GM18861 (cell line): ENCODE measurements around the gene PLXNB1.
"Not testable (repeated sequence)": the region's sequence is repeated elsewhere in the genome, so short reads cannot be mapped to it uniquely, and the experiment has no call there.

Experiments
- ATAC-seq: cut with Tn5 transposase; IDR thresholded peaks from one replicate; pipeline ENCODE4 v1.9.1; 2021; ENCODE audit not compliant: unreplicated experiment

Gene PLXNB1, protein sequence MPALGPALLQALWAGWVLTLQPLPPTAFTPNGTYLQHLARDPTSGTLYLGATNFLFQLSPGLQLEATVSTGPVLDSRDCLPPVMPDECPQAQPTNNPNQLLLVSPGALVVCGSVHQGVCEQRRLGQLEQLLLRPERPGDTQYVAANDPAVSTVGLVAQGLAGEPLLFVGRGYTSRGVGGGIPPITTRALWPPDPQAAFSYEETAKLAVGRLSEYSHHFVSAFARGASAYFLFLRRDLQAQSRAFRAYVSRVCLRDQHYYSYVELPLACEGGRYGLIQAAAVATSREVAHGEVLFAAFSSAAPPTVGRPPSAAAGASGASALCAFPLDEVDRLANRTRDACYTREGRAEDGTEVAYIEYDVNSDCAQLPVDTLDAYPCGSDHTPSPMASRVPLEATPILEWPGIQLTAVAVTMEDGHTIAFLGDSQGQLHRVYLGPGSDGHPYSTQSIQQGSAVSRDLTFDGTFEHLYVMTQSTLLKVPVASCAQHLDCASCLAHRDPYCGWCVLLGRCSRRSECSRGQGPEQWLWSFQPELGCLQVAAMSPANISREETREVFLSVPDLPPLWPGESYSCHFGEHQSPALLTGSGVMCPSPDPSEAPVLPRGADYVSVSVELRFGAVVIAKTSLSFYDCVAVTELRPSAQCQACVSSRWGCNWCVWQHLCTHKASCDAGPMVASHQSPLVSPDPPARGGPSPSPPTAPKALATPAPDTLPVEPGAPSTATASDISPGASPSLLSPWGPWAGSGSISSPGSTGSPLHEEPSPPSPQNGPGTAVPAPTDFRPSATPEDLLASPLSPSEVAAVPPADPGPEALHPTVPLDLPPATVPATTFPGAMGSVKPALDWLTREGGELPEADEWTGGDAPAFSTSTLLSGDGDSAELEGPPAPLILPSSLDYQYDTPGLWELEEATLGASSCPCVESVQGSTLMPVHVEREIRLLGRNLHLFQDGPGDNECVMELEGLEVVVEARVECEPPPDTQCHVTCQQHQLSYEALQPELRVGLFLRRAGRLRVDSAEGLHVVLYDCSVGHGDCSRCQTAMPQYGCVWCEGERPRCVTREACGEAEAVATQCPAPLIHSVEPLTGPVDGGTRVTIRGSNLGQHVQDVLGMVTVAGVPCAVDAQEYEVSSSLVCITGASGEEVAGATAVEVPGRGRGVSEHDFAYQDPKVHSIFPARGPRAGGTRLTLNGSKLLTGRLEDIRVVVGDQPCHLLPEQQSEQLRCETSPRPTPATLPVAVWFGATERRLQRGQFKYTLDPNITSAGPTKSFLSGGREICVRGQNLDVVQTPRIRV (N-terminal part only)

DNA sequence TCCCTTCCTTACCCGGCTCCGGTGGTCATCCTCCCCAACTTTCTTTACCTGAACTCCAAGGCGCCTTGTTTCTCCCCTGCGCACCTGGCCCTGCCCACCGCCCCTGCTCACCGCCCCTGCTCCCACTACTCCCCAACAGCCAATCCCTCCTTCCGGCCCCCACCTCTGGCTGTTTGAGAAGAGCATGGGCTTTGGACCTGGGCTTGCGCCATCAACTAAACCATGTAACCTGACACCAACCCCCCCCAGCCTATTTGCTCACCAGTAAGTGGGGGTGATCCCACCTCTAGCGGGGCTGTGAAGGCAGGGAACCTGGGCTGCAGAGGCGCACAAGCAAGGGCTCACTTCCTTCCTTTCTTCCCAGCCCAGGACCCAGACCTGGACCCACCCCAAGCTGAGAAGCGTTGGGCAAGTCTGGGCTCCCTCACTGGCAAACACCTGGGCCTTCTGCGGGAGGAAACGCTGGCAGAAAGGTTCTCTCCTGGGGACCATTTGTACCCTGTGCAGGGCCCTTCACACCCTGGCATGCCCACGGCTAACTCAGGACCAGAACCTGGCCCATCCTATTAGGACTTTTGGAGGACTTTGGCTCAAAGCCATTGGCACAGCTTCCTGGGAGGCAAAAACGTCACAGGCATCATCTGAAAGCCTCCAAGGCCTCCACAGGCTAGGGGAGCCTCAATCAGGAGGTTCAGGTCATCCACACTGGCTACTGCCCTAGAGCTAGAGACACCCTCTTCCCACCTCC is at the start of gene PLXNB1:
Gene PLXNB1, minus strand, starts transcription at position 127 of the 748 bp plus-strand sequence. CDS start 5,475 bp downstream, outside the sequence.
- ATAC-seq = no peak

- no peak for ATAC-seq
Observed at GRCh38 chr3:48478626-48479555, 49.0 kb upstream of the PLXNB1 start.

- ATAC-seq = no peak
Observed at GRCh38 chr3:48477959-48478520, 48.2 kb upstream of the PLXNB1 start.

DNA sequence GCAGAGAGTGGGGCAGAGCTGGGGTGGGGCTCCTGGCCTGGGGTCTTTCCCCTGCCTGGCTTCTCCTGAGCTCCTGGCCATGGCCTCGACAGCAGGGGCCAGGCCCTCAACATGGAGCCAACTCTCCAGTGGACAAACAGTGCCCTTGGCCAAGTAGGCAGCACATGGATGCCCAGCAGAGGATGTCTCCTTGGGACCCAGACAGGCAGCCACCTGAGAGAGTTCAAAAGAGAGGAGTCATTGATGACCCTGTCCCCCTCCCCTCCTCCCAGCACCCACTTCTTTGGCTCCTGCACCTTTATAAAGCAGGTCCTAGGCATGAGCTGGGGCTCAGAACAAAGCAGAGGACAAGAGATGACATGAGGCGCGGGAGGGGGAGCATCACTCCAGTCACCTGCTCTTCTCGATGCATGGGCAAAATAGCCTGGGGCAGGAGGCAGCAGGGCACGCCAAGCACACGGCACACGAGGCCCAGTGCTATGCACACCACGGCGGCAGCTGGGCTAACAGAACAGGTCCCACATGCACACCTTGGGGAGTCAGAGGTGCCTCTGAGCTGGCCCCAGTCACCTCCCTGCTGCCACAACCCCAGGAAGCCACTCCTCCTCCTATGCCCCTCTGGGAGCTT is 46.7 kb upstream of the PLXNB1 start:
- no peak for ATAC-seq

- no peak for ATAC-seq
Observed at GRCh38 chr3:48475188-48475587, 45.3 kb upstream of the PLXNB1 start.

DNA sequence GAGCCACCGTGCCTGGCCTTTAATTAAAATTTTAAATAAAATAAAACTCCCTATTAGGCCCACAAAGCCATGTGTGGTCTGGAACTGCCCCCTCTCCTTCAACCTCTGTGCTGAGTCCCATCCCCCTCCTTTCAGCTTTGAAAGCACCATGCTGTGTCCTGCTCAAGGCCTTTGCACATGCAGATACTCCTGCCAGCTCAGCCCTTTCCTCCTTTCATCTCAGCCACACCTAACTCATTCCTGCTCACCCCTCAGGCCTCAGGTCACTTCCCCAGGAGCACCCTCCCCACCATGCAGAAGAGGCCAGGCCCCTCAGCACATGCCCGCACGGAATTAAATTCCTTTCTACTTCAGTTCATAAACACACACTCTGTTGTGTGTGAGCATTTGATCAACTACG is 44.7 kb upstream of the PLXNB1 start:
- ATAC-seq = no peak

DNA sequence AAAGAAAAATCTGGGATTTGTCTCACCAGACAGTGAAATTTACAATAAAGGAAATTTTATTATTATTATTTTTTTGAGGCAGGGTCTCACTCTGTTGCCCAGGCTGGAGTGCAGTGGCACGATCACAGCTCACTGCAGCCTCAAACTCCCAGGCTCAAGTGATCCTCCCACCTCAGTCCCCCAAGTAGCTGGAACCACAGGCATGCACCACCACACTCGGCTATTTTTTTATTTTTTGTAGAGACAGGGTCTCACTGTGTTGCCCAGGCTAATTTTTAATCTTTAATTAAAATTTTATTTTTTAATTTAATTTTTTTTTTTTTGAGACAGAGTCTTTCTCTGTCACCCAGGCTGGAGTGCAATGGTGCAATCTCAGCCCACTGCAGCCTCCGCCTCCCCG is 44.1 kb upstream of the PLXNB1 start:
- not testable (repeated sequence) for ATAC-seq

- no peak for ATAC-seq
Observed at GRCh38 chr3:48473617-48473952, 43.7 kb upstream of the PLXNB1 start.

GRCh38 chr3:48472923-48473616 is 43.2 kb upstream of the PLXNB1 start:
- peak; percentile 70 for ATAC-seq

DNA sequence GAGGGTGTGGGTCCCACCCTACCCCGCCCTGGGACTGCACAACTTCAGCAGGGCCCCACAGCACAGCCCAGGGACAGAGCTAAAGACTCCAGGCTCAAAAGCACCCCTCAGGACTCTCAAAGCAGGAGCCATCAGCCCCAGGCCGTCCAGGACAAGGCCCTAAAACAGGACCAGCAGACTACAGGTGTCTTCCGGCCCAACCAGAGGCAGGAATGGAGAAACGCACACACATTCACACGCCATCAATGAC is 42.7 kb upstream of the PLXNB1 start:
- no peak for ATAC-seq

DNA sequence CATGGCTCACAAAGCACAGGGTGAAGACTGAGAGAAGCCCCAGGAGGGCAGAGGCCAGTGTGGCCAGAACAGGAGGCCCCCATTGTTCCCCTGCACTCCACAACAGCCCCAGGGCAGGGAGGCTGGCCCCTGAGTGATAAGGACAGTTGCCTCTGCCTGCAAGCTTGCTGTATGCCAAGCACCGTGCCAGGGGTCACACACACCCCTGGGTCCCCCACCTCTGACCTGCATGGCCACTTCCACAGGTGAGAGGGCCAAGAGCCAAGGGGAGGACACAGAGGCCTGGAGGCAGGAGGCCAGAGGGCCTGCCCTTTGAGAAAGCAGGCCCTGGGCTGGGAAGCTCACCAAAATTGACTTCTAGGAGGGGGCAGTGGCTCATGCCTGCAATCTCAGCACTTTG is 40.4 kb upstream of the PLXNB1 start:
- no peak for ATAC-seq

GRCh38 chr3:48469046-48469915 is 39.4 kb upstream of the PLXNB1 start:
- no peak for ATAC-seq

DNA sequence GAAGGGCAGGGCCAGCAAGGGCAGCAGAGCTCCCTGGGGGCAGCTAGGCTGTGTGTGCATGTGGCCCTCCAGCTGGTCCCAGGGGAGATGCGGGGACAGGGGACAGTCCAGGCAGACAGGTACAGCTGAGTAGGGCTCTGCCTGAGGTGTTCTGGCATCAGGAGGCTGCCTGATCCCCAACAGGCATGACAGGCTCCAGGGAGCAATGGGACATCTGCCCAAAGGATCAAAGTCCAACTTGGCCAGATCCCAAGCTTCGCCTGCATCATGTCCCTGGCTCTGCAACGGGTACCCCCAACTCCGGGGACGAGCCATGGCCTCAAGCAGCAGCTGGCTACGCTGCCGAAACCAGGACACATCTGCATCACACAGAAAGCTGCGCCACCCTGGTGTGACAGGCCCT is 38.4 kb upstream of the PLXNB1 start:
- no peak for ATAC-seq

DNA sequence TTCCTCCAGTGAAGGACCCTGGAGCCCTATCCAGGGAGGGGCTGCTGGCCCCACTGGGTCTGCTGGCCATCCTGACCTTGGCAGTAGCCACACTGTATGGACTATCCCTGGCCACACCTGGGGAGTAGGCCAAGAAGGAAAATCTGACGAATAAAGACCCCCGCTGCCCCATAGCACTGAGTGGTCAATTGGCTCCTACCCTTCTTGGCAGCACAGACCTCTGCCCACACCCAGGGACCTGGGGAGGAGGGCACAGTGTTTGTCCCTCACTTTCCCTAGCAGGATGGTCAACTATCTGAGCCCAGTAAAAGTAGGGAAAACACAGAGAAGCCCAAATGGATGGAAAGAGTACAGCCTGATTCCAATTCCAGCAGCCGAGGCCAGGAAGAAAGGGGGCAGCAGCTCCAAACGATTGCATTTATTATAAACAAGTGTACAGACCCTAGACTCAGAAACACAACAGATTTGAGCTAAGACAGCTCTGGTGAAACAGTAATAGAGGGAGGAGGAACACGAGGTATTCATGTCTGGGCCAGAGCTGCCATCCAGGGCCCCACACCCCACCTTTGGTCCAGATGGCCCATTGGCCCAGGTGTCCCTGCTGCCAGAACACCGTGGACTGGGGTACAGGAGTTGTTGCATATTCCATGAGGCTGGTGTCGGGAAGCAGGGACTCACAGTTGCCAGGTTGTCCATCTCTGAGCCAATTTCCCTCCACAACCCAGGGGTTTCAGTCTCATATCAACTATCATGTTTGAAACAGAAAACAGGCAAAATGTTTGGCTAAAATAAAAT is 37.8 kb upstream of the PLXNB1 start:
- ATAC-seq = no peak

DNA sequence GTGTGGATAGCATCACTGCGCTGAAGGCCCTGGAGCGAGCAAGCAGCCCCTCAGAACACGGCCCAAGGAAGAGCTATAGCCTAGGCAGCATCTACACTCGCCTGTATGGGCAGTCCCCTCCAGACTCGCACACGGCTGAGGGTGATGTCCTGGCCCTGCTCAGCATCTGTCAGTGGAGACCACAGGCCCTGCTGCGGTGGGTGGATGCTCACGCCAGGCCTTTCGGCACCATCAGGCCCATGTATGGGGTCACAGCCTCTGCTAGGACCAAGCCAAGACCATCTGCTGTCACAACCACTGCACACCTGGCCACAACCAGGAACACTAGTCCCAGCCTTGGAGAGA is 37.2 kb upstream of the PLXNB1 start:
- ATAC-seq = no peak

GRCh38 chr3:48466386-48467109 is 36.7 kb upstream of the PLXNB1 start:
- peak; percentile 3 for ATAC-seq
